Esophagus (tissue), 2 donors: ENCODE measurements around the gene ADM. TPM values are rescaled to one million over a fixed set of nuclear protein-coding genes. Genes with fewer than 3 reads are reported as not detected.

ENCODE experiments used
- H3K27ac ChIP-seq, 2 donors: one replicate each; pipeline ENCODE4 v1.5.1; 2013; ENCODE audit warnings: low read depth in 2 of 2, mild to moderate bottlenecking in 2 of 2, inconsistent platforms in 1 of 2, low read length in 1 of 2, moderate library complexity in 1 of 2
- H3K27me3 ChIP-seq, 2 donors: one replicate each; pipeline ENCODE4 v1.6.1; 2013; ENCODE audit warnings: low read length in 2 of 2, control low read depth in 1 of 2, mild to moderate bottlenecking in 1 of 2; ENCODE audit not compliant: insufficient read depth in 2 of 2, control insufficient read depth in 1 of 2
- H3K36me3 ChIP-seq, 2 donors: one replicate each; pipeline ENCODE4 v1.6.1; 2013; ENCODE audit warnings: low read length in 1 of 2; ENCODE audit not compliant: control insufficient read depth in 2 of 2, insufficient read depth in 2 of 2
- H3K4me1 ChIP-seq, 2 donors: one replicate each; pipeline ENCODE4 v1.6.1; 2013; ENCODE audit warnings: low read length in 1 of 2; ENCODE audit not compliant: control insufficient read depth in 2 of 2, insufficient read depth in 2 of 2
- H3K4me3 ChIP-seq, 2 donors: one replicate each; pipeline ENCODE4 v1.5.1; 2013; ENCODE audit warnings: low read length in 2 of 2, mild to moderate bottlenecking in 2 of 2, low read depth in 1 of 2, moderate library complexity in 1 of 2
- H3K9me3 ChIP-seq, 2 donors: one replicate each; pipeline ENCODE4 v1.6.1; 2013; ENCODE audit warnings: mild to moderate bottlenecking in 2 of 2, low read depth in 1 of 2, low read length in 1 of 2, moderate library complexity in 1 of 2; ENCODE audit not compliant: control insufficient read depth in 2 of 2, insufficient read depth in 1 of 2
- WGBS, 2 donors: extraction: QIAGEN DNeasy Blood & Tissue Kit; methylation state at CpG; one replicate each; pipeline ENCODE4 v1.1.7; 2013; 5-methylcytosine and 5-hydroxymethylcytosine counted together
- polyA plus RNA-seq, 2 donors: library from polyadenylated mRNA; stranded (reverse); fragments of 200-250 nt; gene quantifications; one replicate each; pipeline ENCODE4 v1.2.3, GENCODE V29; 2013
- donor health status: healthy with polysubstance abuse.
- donor health status: Bipolar disorder and iron deficiency.

Gene ADM
- polyA plus RNA-seq, 2 donors, result 33.9 to 52.1 TPM

- H3K4me3 ChIP-seq, result peak overlapping the region in 1 of 2 donors; percentile 89
- 36 to 38% methylated on average over 9 of the region's 9 CpGs for WGBS, 2 donors
- no peaks in the 10 kb centered on the region for H3K27me3 ChIP-seq
- H3K27ac ChIP-seq, result peak overlapping the region in 1 of 2 donors; percentile 93
- peaks cover 0 to 2% of the 10 kb centered on the region in 2 donors for H3K36me3 ChIP-seq
- no peaks in the 10 kb centered on the region for H3K9me3 ChIP-seq
- peaks cover 0 to 12% of the 10 kb centered on the region in 2 donors for H3K4me1 ChIP-seq
Observed at GRCh38 chr11:10301656-10302358, 3.1 kb upstream of the ADM start.

- H3K27me3 ChIP-seq, result no peaks in the 10 kb centered on the region
- H3K4me1 ChIP-seq, result peaks cover 0 to 12% of the 10 kb centered on the region in 2 donors
- peak overlapping the region; percentile 92 to 93 for H3K27ac ChIP-seq
Observed at GRCh38 chr11:10302359-10302743, 2.5 kb upstream of the ADM start.

GRCh38 chr11:10302744-10303557 lies 1.9 kb upstream of the ADM start:
- peaks cover 0 to 2% of the 10 kb centered on the region in 2 donors for H3K36me3 ChIP-seq
- WGBS, 2 donors, result 1 to 2% methylated on average over 46 to 56 of the region's 56 CpGs
- H3K27ac ChIP-seq, result peak overlapping the region; percentile 92 to 93
- no peaks in the 10 kb centered on the region for H3K27me3 ChIP-seq
- H3K4me3 ChIP-seq, result peak overlapping the region; percentile 83 to 89
- H3K4me1 ChIP-seq, result peaks cover 0 to 12% of the 10 kb centered on the region in 2 donors
- no peaks in the 10 kb centered on the region for H3K9me3 ChIP-seq

More at GRCh38 chr11:10302359-10302743, 2.5 kb upstream of the ADM start:
- Histone ChIP-seq H3K9me3 (no peaks in the 10 kb centered on the region), H3K36me3 (peaks cover 0 to 2% of the 10 kb centered on the region in 2 donors), H3K4me3 (peak overlapping the region; percentile 83 to 89)
- 25 to 26% methylated on average over 10 of the region's 10 CpGs for WGBS, 2 donors

GRCh38 chr11:10303558-10304363 lies 1.1 kb upstream of the ADM start:
- Histone ChIP-seq H3K36me3 (peaks cover 0 to 2% of the 10 kb centered on the region in 2 donors), H3K4me1 (peaks cover 0 to 12% of the 10 kb centered on the region in 2 donors), H3K4me3 (peak overlapping the region; percentile 83 to 89), H3K27me3 (no peaks in the 10 kb centered on the region), H3K9me3 (no peaks in the 10 kb centered on the region), H3K27ac (peak overlapping the region; percentile 92 to 93)
- 14 to 17% methylated on average over 29 of the region's 29 CpGs for WGBS, 2 donors

GRCh38 chr11:10305262-10305963 lies 540 bp downstream of the ADM start:
- Histone ChIP-seq H3K4me1 (peaks cover 0 to 16% of the 10 kb centered on the region in 2 donors), H3K36me3 (peaks cover 0 to 2% of the 10 kb centered on the region in 2 donors), H3K27me3 (no peaks in the 10 kb centered on the region), H3K9me3 (no peaks in the 10 kb centered on the region), H3K4me3 (peak overlapping the region; percentile 76 to 89), H3K27ac (peak overlapping the region; percentile 67 to 76)
- 1% methylated on average over 51 of the region's 51 CpGs for WGBS, 2 donors

- Histone ChIP-seq H3K27ac (peak overlapping the region; percentile 67 to 76), H3K36me3 (peaks cover 0 to 2% of the 10 kb centered on the region in 2 donors), H3K4me1 (peaks cover 0 to 16% of the 10 kb centered on the region in 2 donors), H3K4me3 (peak overlapping the region; percentile 76 to 89), H3K9me3 (no peaks in the 10 kb centered on the region), H3K27me3 (no peaks in the 10 kb centered on the region)
- 6 to 7% methylated on average over 60 to 65 of the region's 65 CpGs for WGBS, 2 donors
Observed at GRCh38 chr11:10305964-10306918, 1.4 kb downstream of the ADM start.

GRCh38 chr11:10307022-10307399 lies 2.1 kb downstream of the ADM start:
- Histone ChIP-seq H3K27ac (peak overlapping the region; percentile 76 to 82), H3K4me3 (peak overlapping the region; percentile 76 to 89), H3K9me3 (no peaks in the 10 kb centered on the region), H3K36me3 (peaks cover 0 to 2% of the 10 kb centered on the region in 2 donors), H3K4me1 (peaks cover 0 to 16% of the 10 kb centered on the region in 2 donors), H3K27me3 (no peaks in the 10 kb centered on the region)
- WGBS, 2 donors, result 19% methylated on average over 9 of the region's 9 CpGs
